GM19397 (cell line): Measurements from ENCODE around the gene CCDC200.
"Not testable (repeated sequence)": the region's sequence is repeated elsewhere in the genome, so short reads cannot be mapped to it uniquely, and the experiment has no call there.

Source experiments
- ATAC-seq: cut with Tn5 transposase; IDR thresholded peaks from one replicate; pipeline ENCODE4 v1.9.1; 2021; ENCODE audit warnings: mild to moderate bottlenecking, moderate library complexity; ENCODE audit not compliant: unreplicated experiment

Gene CCDC200

GRCh38 chr17:43228020-43228782 is at the start of gene CCDC200:
TSS of gene CCDC200 (minus strand) at chr17:43228623. CDS start at chr17:43228554, 69 bp downstream.
- ATAC-seq: not testable (repeated sequence)

GRCh38 chr17:43272914-43273313 is 44.5 kb upstream of the CCDC200 start:
- not testable (repeated sequence) for ATAC-seq

- not testable (repeated sequence) for ATAC-seq
These were observed 44.1 kb upstream of the CCDC200 start for GRCh38 chr17:43272483-43272882.

GRCh38 chr17:43270552-43271504 is 42.4 kb upstream of the CCDC200 start:
- not testable (repeated sequence) for ATAC-seq

GRCh38 chr17:43246456-43246855 is 18.0 kb upstream of the CCDC200 start:
- ATAC-seq: not testable (repeated sequence)

GRCh38 chr17:43240596-43241352 is 12.4 kb upstream of the CCDC200 start:
- ATAC-seq: not testable (repeated sequence)

GRCh38 chr17:43239597-43239996 is 11.2 kb upstream of the CCDC200 start:
- ATAC-seq: not testable (repeated sequence)

- not testable (repeated sequence) for ATAC-seq
These were observed 5.5 kb upstream of the CCDC200 start, which contains the start of gene RNU2-1 for GRCh38 chr17:43233877-43234276. TSS of gene RNU2-1 (minus strand) at chr17:43233977.

GRCh38 chr17:43233263-43233662 is 4.8 kb upstream of the CCDC200 start:
- ATAC-seq: not testable (repeated sequence)

- not testable (repeated sequence) for ATAC-seq
These were observed 3.7 kb upstream of the CCDC200 start for GRCh38 chr17:43232021-43232699.

- ATAC-seq: not testable (repeated sequence)
These were observed 3.0 kb upstream of the CCDC200 start for GRCh38 chr17:43231205-43232020.

- no peak for ATAC-seq
These were observed 2.0 kb downstream of the CCDC200 start for GRCh38 chr17:43226393-43226792.

GRCh38 chr17:43224146-43224705 is 4.2 kb downstream of the CCDC200 start:
- ATAC-seq: no peak

- no peak for ATAC-seq
These were observed 7.8 kb downstream of the CCDC200 start for GRCh38 chr17:43220511-43221125.

- ATAC-seq: no peak
These were observed 8.6 kb downstream of the CCDC200 start for GRCh38 chr17:43219746-43220380.

- no peak for ATAC-seq
These were observed 9.4 kb downstream of the CCDC200 start for GRCh38 chr17:43219001-43219400.

GRCh38 chr17:43217614-43218087 is 10.8 kb downstream of the CCDC200 start:
- ATAC-seq: no peak
